ENCODE data around the gene CEL. TPM values are rescaled to one million over a fixed set of nuclear protein-coding genes. Genes with fewer than 3 reads are reported as not detected.
"Not testable (repeated sequence)": the region's sequence is repeated elsewhere in the genome, so short reads cannot be mapped to it uniquely, and the experiment has no call there.

Gene CEL
- total RNA-seq, 2 donors from 2014 or later = 0.61 to 16.6 TPM

DNA sequence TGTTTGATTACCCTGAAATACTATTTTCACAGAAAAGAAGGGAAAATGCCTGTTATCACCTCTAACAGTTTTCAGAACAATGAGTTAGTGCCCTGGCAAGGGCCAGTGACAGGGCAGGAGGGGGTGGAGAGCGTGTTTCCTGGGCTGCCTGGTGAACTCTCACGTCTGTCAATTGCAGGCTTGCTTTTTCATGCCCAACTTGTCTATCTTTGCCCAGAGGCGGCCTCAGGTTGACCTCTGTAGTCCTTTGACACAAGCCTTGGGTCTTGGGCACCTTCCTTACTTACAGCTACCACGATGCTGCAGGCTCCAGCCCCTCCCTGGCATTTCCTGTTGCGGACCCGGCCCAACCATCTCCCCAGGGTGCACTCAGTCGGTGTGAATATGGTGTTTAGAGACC, 2.2 kb upstream of the CEL start:
- H3K9me3 ChIP-seq = no peaks in the 10 kb centered on the region
- H3K36me3 ChIP-seq = no peaks in the 10 kb centered on the region
- H3K9ac ChIP-seq (ENCODE audit: low read depth in 2 of 2, low read length in 2 of 2) = no peak overlapping the region
- TF ChIP-seq, protein P1, sequence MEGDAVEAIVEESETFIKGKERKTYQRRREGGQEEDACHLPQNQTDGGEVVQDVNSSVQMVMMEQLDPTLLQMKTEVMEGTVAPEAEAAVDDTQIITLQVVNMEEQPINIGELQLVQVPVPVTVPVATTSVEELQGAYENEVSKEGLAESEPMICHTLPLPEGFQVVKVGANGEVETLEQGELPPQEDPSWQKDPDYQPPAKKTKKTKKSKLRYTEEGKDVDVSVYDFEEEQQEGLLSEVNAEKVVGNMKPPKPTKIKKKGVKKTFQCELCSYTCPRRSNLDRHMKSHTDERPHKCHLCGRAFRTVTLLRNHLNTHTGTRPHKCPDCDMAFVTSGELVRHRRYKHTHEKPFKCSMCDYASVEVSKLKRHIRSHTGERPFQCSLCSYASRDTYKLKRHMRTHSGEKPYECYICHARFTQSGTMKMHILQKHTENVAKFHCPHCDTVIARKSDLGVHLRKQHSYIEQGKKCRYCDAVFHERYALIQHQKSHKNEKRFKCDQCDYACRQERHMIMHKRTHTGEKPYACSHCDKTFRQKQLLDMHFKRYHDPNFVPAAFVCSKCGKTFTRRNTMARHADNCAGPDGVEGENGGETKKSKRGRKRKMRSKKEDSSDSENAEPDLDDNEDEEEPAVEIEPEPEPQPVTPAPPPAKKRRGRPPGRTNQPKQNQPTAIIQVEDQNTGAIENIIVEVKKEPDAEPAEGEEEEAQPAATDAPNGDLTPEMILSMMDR (IDR thresholded peaks at IDR 0.05) = no peak
- no peak overlapping the region for H3K27ac ChIP-seq
- intact Hi-C loops (cut with DNase I) = no loop called here
- no peaks in the 10 kb centered on the region for H3K27me3 ChIP-seq
- no peaks in the 10 kb centered on the region for H3K4me1 ChIP-seq
- no peak overlapping the region for H3K4me3 ChIP-seq
- no peak for DNase-seq

DNA sequence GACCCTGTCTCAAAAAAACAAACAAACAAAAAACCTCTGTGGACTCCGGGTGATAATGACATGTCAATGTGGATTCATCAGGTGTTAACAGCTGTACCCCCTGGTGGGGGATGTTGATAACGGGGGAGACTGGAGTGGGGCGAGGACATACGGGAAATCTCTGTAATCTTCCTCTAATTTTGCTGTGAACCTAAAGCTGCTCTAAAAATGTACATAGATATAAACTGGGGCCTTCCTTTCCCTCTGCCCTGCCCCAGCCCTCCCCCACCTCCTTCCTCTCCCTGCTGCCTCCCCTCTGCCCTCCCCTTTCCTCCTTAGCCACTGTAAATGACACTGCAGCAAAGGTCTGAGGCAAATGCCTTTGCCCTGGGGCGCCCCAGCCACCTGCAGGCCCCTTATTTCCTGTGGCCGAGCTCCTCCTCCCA, 1.4 kb upstream of the CEL start:
- TF ChIP-seq, protein P1 (IDR thresholded peaks at IDR 0.05) = no peak
- Histone ChIP-seq H3K36me3 (no peaks in the 10 kb centered on the region), H3K27me3 (no peaks in the 10 kb centered on the region), H3K4me1 (no peaks in the 10 kb centered on the region), H3K27ac (no peak overlapping the region), H3K4me3 (no peak overlapping the region), H3K9ac (ENCODE audit: low read depth in 2 of 2, low read length in 2 of 2) (no peak overlapping the region), H3K9me3 (no peaks in the 10 kb centered on the region)
- no peak for DNase-seq
- intact Hi-C loops (cut with DNase I) = no loop called here

DNA sequence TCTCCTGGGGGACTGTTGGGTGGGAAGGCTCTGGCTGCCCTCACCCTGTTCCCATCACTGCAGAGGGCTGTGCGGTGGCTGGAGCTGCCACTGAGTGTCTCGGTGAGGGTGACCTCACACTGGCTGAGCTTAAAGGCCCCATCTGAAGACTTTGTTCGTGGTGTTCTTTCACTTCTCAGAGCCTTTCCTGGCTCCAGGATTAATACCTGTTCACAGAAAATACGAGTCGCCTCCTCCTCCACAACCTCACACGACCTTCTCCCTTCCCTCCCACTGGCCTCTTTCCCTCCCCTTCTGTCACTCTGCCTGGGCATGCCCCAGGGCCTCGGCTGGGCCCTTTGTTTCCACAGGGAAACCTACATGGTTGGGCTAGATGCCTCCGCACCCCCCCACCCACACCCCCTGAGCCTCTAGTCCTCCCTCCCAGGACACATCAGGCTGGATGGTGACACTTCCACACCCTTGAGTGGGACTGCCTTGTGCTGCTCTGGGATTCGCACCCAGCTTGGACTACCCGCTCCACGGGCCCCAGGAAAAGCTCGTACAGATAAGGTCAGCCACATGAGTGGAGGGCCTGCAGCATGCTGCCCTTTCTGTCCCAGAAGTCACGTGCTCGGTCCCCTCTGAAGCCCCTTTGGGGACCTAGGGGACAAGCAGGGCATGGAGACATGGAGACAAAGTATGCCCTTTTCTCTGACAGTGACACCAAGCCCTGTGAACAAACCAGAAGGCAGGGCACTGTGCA, 590 bp upstream of the CEL start:
- H3K36me3 ChIP-seq; intact Hi-C loops (cut with DNase I); H3K27me3 ChIP-seq; H3K27ac ChIP-seq; H3K9me3 ChIP-seq; H3K4me3 ChIP-seq; H3K9ac ChIP-seq (ENCODE audit: low read depth in 2 of 2, low read length in 2 of 2); H3K4me1 ChIP-seq; DNase-seq: not testable (repeated sequence)

DNA sequence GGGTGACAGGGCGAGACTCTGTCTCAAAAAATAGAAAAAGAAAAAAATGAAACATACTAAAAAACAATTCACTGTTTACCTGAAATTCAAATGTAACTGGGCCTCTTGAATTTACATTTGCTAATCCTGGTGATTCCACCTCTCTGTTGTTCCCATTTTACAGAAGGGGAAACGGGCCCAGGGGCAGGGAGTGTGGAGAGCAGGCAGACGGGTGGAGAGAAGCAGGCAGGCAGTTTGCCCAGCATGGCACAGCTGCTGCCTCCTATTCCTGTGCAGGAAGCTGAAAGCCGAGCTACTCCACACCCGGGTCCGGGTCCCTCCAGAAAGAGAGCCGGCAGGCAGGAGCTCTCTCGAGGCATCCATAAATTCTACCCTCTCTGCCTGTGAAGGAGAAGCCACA, 788 bp downstream of the CEL start:
- H3K36me3 ChIP-seq; H3K9ac ChIP-seq (ENCODE audit: low read depth in 2 of 2, low read length in 2 of 2); H3K27ac ChIP-seq; intact Hi-C loops (cut with DNase I); H3K4me3 ChIP-seq; H3K27me3 ChIP-seq; H3K9me3 ChIP-seq; H3K4me1 ChIP-seq; DNase-seq: not testable (repeated sequence)

DNA sequence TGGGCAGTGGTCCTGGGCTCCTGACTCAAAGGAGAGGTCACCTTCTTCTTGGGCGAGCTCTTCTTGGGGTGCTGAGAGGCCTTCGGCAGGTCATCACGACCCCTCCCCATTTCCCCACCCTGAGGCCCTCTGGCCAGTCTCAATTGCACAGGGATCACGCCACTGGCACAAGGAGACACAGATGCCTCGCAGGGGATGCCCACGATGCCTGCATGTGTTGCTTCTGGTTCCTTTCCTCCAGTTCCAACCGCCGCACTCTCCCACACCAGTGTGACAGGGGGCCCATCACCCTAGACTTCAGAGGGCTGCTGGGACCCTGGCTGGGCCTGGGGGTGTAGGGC, 1.3 kb downstream of the CEL start:
- intact Hi-C loops (cut with DNase I) = no loop called here
- DNase-seq = no peak
- Histone ChIP-seq H3K4me1 (no peaks in the 10 kb centered on the region), H3K27me3 (no peaks in the 10 kb centered on the region), H3K9me3 (no peaks in the 10 kb centered on the region), H3K27ac (no peak overlapping the region), H3K36me3 (no peaks in the 10 kb centered on the region), H3K9ac (ENCODE audit: low read depth in 2 of 2, low read length in 2 of 2) (no peak overlapping the region), H3K4me3 (no peak overlapping the region)
- TF ChIP-seq, protein P1 (IDR thresholded peaks at IDR 0.05) = no peak

DNA sequence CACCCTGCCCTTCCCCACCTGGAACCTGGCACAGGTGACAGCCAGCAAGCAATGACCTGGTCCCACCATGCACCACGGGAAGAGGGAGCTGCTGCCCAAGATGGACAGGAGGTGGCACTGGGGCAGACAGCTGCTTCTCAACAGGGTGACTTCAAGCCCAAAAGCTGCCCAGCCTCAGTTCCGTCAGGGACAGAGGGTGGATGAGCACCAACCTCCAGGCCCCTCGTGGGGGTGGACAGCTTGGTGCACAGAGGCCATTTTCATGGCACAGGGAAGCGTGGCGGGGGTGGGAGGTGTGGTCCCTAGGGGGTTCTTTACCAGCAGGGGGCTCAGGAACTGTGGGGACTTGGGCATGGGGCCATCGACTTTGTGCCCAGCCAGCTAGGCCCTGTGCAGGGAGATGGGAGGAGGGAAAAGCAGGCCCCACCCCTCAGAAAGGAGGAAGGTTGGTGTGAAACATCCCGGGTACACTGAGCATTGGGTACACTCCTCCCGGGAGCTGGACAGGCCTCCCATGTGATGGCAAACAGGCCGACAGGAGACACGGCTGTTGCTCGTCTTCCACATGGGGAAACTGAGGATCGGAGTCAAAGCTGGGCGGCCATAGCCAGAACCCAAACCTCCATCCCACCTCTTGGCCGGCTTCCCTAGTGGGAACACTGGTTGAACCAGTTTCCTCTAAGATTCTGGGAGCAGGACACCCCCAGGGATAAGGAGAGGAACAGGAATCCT, 1.9 kb downstream of the CEL start:
- no peaks in the 10 kb centered on the region for H3K4me1 ChIP-seq
- no peaks in the 10 kb centered on the region for H3K27me3 ChIP-seq
- H3K27ac ChIP-seq = no peak overlapping the region
- no peaks in the 10 kb centered on the region for H3K36me3 ChIP-seq
- no peak overlapping the region for H3K4me3 ChIP-seq
- H3K9ac ChIP-seq (ENCODE audit: low read depth in 2 of 2, low read length in 2 of 2) = no peak overlapping the region
- intact Hi-C loops (cut with DNase I) = no loop called here
- TF ChIP-seq, protein P1 (IDR thresholded peaks at IDR 0.05) = no peak
- DNase-seq = no peak
- H3K9me3 ChIP-seq = no peaks in the 10 kb centered on the region

Measured in colonic mucosa (tissue), 4 donors.